ENCODE results near the gene DGKA.

Gene DGKA

DNA sequence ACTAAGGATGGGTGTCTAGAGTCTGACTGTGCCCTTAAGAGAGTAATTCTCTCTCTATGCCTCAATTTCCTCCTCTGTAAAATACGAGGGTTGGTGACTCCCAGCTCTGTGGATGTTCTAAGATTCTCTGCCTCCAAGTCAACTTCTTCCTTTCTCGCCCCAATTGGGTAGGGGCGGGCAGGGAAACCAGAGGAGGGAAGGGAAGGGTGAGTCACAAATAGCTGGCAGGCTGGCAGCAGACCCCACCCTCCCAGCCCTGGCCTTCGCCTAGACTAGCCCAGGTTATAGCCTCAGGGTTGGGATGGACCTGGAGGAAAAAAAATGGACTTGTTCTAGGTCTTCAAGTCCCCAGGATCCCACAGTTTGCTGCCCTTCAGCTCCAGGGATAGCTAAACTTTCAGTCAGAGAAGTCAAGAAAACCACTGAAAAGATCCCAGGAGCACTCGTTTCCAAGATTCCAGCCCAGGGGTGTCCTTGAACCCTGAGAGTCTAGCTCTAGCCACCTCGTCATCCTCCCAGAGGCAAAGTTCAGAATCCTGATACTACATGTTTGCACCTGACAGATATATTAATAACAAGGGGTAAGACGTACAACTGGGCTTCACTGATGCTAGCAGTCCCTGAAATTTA is 2.3 kb downstream of the DGKA start:
- Histone ChIP-seq H3K9ac (ENCODE audit: low read length) (no peak overlapping the region), H3K23ac (ENCODE audit: low read length) (no peak overlapping the region), H3K4ac (ENCODE audit: low read depth, low read length) (no peak overlapping the region), H3K27me3 (ENCODE audit: insufficient read depth, low read length, poor library complexity) (peaks cover 8% of the 10 kb centered on the region), H2BK15ac (replicated peaks; ENCODE audit: low read depth) (no peak overlapping the region), H3K36me3 (ENCODE audit: control insufficient read depth, insufficient read depth, low read length) (no peaks in the 10 kb centered on the region), H2BK120ac (ENCODE audit: low read depth, low read length) (no peak overlapping the region), H3K4me3 (ENCODE audit: low read length) (no peak overlapping the region), H4K5ac (ENCODE audit: low read length) (no peak overlapping the region), H3K79me2 (ENCODE audit: control insufficient read depth, insufficient read depth, low read length) (no peaks in the 10 kb centered on the region), H3K4me2 (ENCODE audit: low read length) (no peak overlapping the region), H3K18ac (ENCODE audit: low read length) (no peak overlapping the region), H3K79me1 (ENCODE audit: low read length) (no peaks in the 10 kb centered on the region), H2BK5ac (ENCODE audit: low read length) (no peak overlapping the region), H3K27ac (ENCODE audit: low read depth, low read length) (no peak overlapping the region), H3K56ac (ENCODE audit: low read length) (no peak overlapping the region), H3K4me1 (ENCODE audit: control insufficient read depth, low read depth, low read length) (peaks cover 3% of the 10 kb centered on the region), H2AK5ac (ENCODE audit: low read length) (no peak overlapping the region), H4K8ac (ENCODE audit: low read depth, low read length) (no peak overlapping the region)
- WGBS (ENCODE audit: extremely low coverage, insufficient coverage, low lambda C conversion rate) = no CpG with 5 or more reads among the region's 7 CpGs
- peak; percentile 67 for DNase-seq

DNA sequence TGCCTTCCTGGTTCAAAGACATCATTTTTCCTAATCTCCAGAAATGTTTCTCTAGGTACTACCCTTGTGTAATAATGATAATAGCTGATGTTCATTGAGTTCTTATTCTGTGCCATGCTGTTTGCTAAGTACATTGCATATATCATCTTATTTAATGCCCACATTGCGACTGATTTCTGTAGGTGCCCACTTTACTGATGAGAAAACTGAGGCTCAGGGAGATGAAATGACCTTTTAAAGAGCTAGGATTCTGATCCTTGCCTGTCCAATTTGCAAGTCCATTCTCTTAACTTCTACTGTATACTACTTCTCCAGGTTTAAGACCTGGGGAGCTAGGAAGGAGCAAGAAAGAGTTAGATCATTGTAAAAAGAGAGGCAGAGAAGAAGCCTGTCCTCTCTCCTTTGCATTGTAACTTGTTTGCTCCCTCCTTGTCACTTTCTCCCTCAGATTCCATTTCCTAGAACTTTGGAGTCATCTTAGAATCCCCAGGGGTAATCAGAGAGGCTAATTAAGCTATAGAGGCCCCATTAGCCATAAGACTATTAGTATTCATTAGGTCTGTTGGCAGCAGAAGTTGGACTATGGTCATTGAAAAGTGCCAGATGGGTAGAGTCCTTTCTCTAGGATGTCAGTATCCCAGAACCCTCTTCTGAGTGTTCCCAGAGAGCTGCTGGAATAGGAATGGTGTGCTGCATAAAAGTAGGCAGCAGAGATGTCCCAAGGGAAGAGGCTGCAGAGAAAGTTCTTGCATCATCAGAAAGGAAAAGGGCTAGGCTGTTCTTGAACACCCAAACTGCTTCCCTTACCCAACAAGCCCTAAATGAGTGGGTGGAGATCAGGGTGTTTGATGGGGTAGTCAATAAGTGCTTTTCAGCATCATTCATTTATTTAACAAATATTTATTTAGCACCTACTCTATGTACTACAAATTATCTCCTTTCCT is 3.1 kb downstream of the DGKA start:
- Histone ChIP-seq H3K18ac (ENCODE audit: low read length) (no peak overlapping the region), H3K27me3 (ENCODE audit: insufficient read depth, low read length, poor library complexity) (peaks cover 8% of the 10 kb centered on the region), H4K8ac (ENCODE audit: low read depth, low read length) (no peak overlapping the region), H3K36me3 (ENCODE audit: control insufficient read depth, insufficient read depth, low read length) (no peaks in the 10 kb centered on the region), H3K4me1 (ENCODE audit: control insufficient read depth, low read depth, low read length) (peaks cover 3% of the 10 kb centered on the region), H3K23ac (ENCODE audit: low read length) (no peak overlapping the region), H3K27ac (ENCODE audit: low read depth, low read length) (no peak overlapping the region), H3K4ac (ENCODE audit: low read depth, low read length) (no peak overlapping the region), H2AK5ac (ENCODE audit: low read length) (no peak overlapping the region), H2BK5ac (ENCODE audit: low read length) (no peak overlapping the region), H2BK15ac (replicated peaks; ENCODE audit: low read depth) (no peak overlapping the region), H3K79me1 (ENCODE audit: low read length) (no peaks in the 10 kb centered on the region), H3K9ac (ENCODE audit: low read length) (no peak overlapping the region), H3K79me2 (ENCODE audit: control insufficient read depth, insufficient read depth, low read length) (no peaks in the 10 kb centered on the region), H3K4me3 (ENCODE audit: low read length) (no peak overlapping the region), H4K5ac (ENCODE audit: low read length) (no peak overlapping the region), H3K56ac (ENCODE audit: low read length) (no peak overlapping the region), H3K4me2 (ENCODE audit: low read length) (no peak overlapping the region), H2BK120ac (ENCODE audit: low read depth, low read length) (no peak overlapping the region)
- no peak for DNase-seq
- no CpG with 5 or more reads among the region's 1 CpG for WGBS (ENCODE audit: extremely low coverage, insufficient coverage, low lambda C conversion rate)

DNA sequence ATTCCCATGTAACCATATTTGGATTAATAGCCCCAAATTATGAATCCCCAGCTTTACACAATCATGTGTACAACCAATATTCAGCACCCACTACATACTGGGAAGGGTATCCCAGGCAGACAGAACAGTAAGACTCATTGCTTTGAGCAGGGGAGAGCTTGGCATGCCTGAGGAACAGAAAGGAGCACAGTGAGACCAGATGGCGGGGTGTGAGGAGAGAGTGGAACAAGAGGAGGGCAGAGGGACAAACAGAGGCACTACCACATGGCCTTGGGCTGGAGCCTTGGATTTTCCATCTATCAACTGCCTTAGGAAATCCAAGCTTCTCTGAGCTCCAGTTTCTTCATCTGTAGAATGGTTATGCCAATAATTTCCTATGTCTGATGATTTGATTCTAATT is 3.8 kb downstream of the DGKA start:
- H3K79me1 ChIP-seq (ENCODE audit: low read length) = no peaks in the 10 kb centered on the region
- H3K23ac ChIP-seq (ENCODE audit: low read length) = no peak overlapping the region
- peaks cover 3% of the 10 kb centered on the region for H3K4me1 ChIP-seq (ENCODE audit: control insufficient read depth, low read depth, low read length)
- H3K4me3 ChIP-seq (ENCODE audit: low read length) = no peak overlapping the region
- no peak overlapping the region for H2BK15ac ChIP-seq (replicated peaks; ENCODE audit: low read depth)
- DNase-seq = no peak
- no peak overlapping the region for H3K4me2 ChIP-seq (ENCODE audit: low read length)
- no CpG with 5 or more reads among the region's 1 CpG for WGBS (ENCODE audit: extremely low coverage, insufficient coverage, low lambda C conversion rate)
- H3K4ac ChIP-seq (ENCODE audit: low read depth, low read length) = no peak overlapping the region
- no peak overlapping the region for H3K18ac ChIP-seq (ENCODE audit: low read length)
- H2BK5ac ChIP-seq (ENCODE audit: low read length) = no peak overlapping the region
- no peaks in the 10 kb centered on the region for H3K79me2 ChIP-seq (ENCODE audit: control insufficient read depth, insufficient read depth, low read length)
- no peak overlapping the region for H4K5ac ChIP-seq (ENCODE audit: low read length)
- H3K27ac ChIP-seq (ENCODE audit: low read depth, low read length) = no peak overlapping the region
- no peaks in the 10 kb centered on the region for H3K36me3 ChIP-seq (ENCODE audit: control insufficient read depth, insufficient read depth, low read length)
- no peak overlapping the region for H3K56ac ChIP-seq (ENCODE audit: low read length)
- no peak overlapping the region for H3K9ac ChIP-seq (ENCODE audit: low read length)
- H2BK120ac ChIP-seq (ENCODE audit: low read depth, low read length) = no peak overlapping the region
- no peak overlapping the region for H4K8ac ChIP-seq (ENCODE audit: low read depth, low read length)
- peaks cover 8% of the 10 kb centered on the region for H3K27me3 ChIP-seq (ENCODE audit: insufficient read depth, low read length, poor library complexity)
- H2AK5ac ChIP-seq (ENCODE audit: low read length) = no peak overlapping the region

DNA sequence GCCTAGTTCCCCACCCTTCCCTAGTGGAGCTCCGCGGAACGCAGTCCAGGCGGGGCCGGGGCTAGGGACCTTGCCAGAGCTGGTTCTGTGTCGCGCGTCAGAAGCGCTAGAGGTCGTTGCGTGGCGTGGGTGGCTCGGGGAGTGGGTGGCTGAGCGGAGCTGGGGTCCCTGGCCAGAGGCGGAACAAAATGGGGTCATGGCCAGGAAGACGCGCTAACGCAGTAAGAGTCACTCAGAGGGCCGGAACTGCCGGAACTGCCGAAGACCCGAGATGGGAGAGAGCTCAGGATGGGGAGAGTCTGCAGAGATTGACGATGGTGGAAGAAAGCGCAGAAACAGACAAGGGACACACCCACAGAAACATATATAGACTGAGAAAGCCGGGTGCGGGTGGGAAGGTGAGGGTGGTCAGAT is 4.8 kb downstream of the DGKA start:
- Histone ChIP-seq H3K4me2 (ENCODE audit: low read length) (peak overlapping the region; percentile 14), H2BK5ac (ENCODE audit: low read length) (no peak overlapping the region), H3K9ac (ENCODE audit: low read length) (peak overlapping the region; percentile 34), H3K4ac (ENCODE audit: low read depth, low read length) (no peak overlapping the region), H4K5ac (ENCODE audit: low read length) (no peak overlapping the region), H3K56ac (ENCODE audit: low read length) (peak overlapping the region; percentile 17), H3K23ac (ENCODE audit: low read length) (no peak overlapping the region), H3K18ac (ENCODE audit: low read length) (no peak overlapping the region), H3K4me1 (ENCODE audit: control insufficient read depth, low read depth, low read length) (peaks cover 3% of the 10 kb centered on the region), H3K79me1 (ENCODE audit: low read length) (no peaks in the 10 kb centered on the region), H3K36me3 (ENCODE audit: control insufficient read depth, insufficient read depth, low read length) (no peaks in the 10 kb centered on the region), H2BK15ac (replicated peaks; ENCODE audit: low read depth) (no peak overlapping the region), H3K27me3 (ENCODE audit: insufficient read depth, low read length, poor library complexity) (peaks cover 8% of the 10 kb centered on the region), H2AK5ac (ENCODE audit: low read length) (no peak overlapping the region), H3K4me3 (ENCODE audit: low read length) (no peak overlapping the region), H3K79me2 (ENCODE audit: control insufficient read depth, insufficient read depth, low read length) (no peaks in the 10 kb centered on the region), H3K27ac (ENCODE audit: low read depth, low read length) (no peak overlapping the region), H4K8ac (ENCODE audit: low read depth, low read length) (no peak overlapping the region), H2BK120ac (ENCODE audit: low read depth, low read length) (no peak overlapping the region)
- WGBS (ENCODE audit: extremely low coverage, insufficient coverage, low lambda C conversion rate) = no CpG with 5 or more reads among the region's 26 CpGs
- DNase-seq = no peak

DNA sequence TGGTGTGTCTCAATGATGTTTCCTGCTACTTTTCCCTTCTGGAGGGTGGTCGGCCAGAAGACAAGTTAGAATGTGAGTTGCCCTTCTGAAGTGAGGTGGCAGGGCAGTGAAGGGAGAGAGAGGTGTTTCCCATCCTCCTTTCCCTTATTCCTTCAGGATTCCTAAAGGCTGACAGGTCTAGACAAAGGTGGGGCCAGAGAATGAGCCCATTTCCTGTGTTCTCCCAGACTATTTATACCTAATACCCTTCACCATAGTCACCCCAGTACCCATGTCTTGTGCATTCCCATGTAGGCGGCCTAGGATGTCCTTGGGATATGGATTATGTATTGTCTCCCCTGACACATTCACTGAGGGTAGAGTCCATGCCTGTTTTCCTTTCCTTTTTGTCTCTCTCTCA is 7.0 kb downstream of the DGKA start:
- H3K4ac ChIP-seq (ENCODE audit: low read depth, low read length) = no peak overlapping the region
- no peaks in the 10 kb centered on the region for H3K36me3 ChIP-seq (ENCODE audit: control insufficient read depth, insufficient read depth, low read length)
- H2AK5ac ChIP-seq (ENCODE audit: low read length) = no peak overlapping the region
- no peaks in the 10 kb centered on the region for H3K4me1 ChIP-seq (ENCODE audit: control insufficient read depth, low read depth, low read length)
- H3K23ac ChIP-seq (ENCODE audit: low read length) = no peak overlapping the region
- no peak overlapping the region for H3K4me3 ChIP-seq (ENCODE audit: low read length)
- H3K27me3 ChIP-seq (ENCODE audit: insufficient read depth, low read length, poor library complexity) = peaks cover 6% of the 10 kb centered on the region
- no peak overlapping the region for H4K8ac ChIP-seq (ENCODE audit: low read depth, low read length)
- H3K18ac ChIP-seq (ENCODE audit: low read length) = no peak overlapping the region
- H2BK120ac ChIP-seq (ENCODE audit: low read depth, low read length) = no peak overlapping the region
- H3K79me2 ChIP-seq (ENCODE audit: control insufficient read depth, insufficient read depth, low read length) = no peaks in the 10 kb centered on the region
- H3K56ac ChIP-seq (ENCODE audit: low read length) = no peak overlapping the region
- H3K4me2 ChIP-seq (ENCODE audit: low read length) = no peak overlapping the region
- H2BK15ac ChIP-seq (replicated peaks; ENCODE audit: low read depth) = no peak overlapping the region
- H3K79me1 ChIP-seq (ENCODE audit: low read length) = no peaks in the 10 kb centered on the region
- H3K9ac ChIP-seq (ENCODE audit: low read length) = no peak overlapping the region
- H4K5ac ChIP-seq (ENCODE audit: low read length) = no peak overlapping the region
- no peak overlapping the region for H3K27ac ChIP-seq (ENCODE audit: low read depth, low read length)
- DNase-seq = peak; percentile 26
- whole genome bisulfite sequencing (ENCODE audit: extremely low coverage, insufficient coverage, low lambda C conversion rate) = no CpG with 5 or more reads among the region's 2 CpGs
- no peak overlapping the region for H2BK5ac ChIP-seq (ENCODE audit: low read length)
